GM04503 (cell line): Measurements from ENCODE around the gene EYS.

Experiments used
- DNase-seq: peaks from one replicate; pipeline ENCODE4 v3.0.0-alpha.2; 2012; ENCODE audit warnings: low read depth

EYS gene

DNA sequence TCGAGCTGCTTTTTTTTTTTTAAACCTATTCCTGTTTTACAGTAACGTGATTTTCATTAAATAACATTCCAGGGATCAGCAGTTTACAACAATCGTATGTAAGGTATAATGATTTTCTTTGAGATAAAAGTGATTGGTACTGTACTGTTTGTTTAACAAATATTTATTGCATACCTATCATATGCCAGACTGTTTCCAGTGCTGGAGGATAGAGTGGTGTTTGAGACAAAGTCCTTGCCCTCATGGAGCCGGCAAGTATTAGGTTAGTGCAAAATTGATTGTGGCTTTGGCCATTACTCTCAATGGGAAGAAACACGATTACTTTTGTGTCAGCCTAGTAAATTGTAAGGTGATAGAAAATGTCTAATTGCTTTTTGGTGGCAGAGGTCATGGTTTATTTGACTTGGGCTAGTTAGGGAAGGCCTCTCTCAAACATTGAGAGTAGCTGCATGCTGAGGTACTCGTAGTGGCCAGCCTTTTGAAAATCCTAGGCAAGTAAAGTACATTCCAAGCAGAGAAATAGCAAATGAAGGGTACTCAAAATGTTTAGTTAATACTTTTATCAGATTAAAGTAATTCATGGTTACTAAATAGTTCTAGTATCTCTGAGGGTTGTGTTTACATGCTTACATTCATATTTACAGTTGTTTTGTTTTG, 2035.8 kb downstream of the EYS start:
- no peak for DNase-seq
